T-helper 2 cell treated with Interferon-gamma antibody and Interleukin-4, amounts not matched to agents 100 ng/mL and 5 ng/mL, for 36 hours (primary cell): ENCODE data around the gene TNFAIP8L1. TPM values are rescaled to one million over a fixed set of nuclear protein-coding genes. Genes with fewer than 3 reads are reported as not detected.

ENCODE experiments used
- intact Hi-C: fragments of 100-400 bp; cut with micrococcal nuclease; formaldehyde crosslinking; loops from one replicate; pipeline ENCODE4 v1.15.1; 2023
- total RNA-seq: library from RNA; stranded (reverse); gene quantifications from 2 replicates; pipeline ENCODE4 v1.2.3, GENCODE V29; 2022

TNFAIP8L1 gene
- total RNA-seq, 1 donor from 2014 or later, result 16.5 TPM

GRCh38 chr19:4700693-4700970, 61.3 kb downstream of the TNFAIP8L1 start:
- intact Hi-C loops, result no loop called here

DNA sequence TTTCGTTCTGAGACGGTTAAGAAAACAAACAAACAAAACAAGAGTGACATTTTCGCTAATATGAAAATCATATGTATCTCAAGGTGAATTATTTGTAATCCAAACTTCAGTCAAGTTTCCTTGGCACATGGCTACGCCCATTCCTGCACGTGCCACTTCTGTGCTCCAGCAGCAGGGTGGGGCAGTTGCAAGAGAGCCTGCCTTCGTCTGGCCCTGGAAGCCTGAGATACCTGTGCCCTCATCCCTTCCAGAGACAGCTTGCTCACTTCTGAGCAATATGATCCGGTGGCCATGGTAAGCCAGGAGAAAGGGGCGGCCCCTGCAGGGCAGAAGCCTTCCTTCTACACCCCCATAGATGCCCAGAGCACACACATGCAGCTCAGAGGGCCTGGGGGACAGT, 62.2 kb downstream of the TNFAIP8L1 start:
- intact Hi-C loops, result no loop called here

- intact Hi-C loops, result no loop called here
Measured at GRCh38 chr19:4702764-4703163, 63.4 kb downstream of the TNFAIP8L1 start.

DNA sequence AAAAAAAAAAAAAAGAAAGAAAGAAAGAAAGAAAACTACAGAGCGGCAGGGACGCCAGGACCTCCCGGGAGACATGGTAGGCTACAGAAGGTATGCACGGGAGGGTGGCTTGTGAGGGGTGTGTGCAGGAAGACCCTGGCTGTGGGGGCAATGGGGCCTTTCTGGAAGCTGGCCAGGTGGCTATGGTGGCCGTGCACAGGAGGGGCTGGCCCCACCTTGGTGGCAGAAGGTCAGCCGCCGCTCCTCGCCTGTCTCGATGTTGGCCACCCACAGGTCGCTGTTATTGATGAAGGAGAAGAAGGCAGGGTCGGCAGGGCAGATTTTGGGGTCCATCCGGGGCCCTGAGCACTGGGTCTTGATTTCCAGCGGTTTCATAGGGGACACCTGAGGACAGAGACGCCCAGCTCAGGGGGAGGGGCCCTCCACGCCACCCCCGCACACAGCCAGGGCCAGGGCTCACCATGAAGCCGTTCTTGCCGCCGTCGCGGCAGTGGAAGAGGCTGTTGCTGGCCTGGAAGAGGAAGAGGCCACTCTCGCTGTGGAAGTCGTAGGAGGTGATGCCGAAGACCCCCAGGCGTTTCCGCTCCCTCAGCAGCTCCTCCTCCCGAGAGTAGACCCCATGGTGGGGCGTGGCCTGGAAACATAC, 64.5 kb downstream of the TNFAIP8L1 start:
- intact Hi-C loops, result no loop called here

DNA sequence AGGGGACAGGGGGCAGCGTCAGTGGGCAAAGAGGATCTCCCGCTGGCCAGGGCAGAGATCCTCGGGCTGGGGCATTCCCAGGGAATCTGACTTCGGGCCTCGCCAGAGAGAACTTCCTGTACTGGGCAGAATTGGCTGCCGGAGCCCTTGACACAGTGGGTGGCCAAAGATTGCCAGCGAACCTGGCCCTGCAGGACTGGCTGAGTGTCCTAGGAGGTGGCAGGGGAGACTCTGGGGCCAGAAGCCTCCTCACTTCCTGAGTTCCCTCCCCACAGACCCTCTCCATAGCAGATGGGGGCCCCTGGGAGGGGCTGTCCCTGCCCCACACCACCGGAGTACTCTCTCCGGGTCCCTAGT, 65.0 kb downstream of the TNFAIP8L1 start:
- intact Hi-C loops, result no loop called here

Other genes with a start within 250 kb of the TNFAIP8L1 start
- 60.4 and 63.9 TPM in 2 replicates for gene SH3GL1, start 239.0 kb upstream of the TNFAIP8L1 start, total RNA-seq
- 96.5 and 102 TPM in 2 replicates for gene CHAF1A, start 236.9 kb upstream of the TNFAIP8L1 start, total RNA-seq
- gene UBXN6, start 181.7 kb upstream of the TNFAIP8L1 start, total RNA-seq, result 40.8 and 41.4 TPM in 2 replicates
- gene HDGFL2, start 167.2 kb upstream of the TNFAIP8L1 start, total RNA-seq, result 58.8 and 63.3 TPM in 2 replicates
- not detected in 2 replicates for gene PLIN4, start 121.0 kb upstream of the TNFAIP8L1 start, total RNA-seq
- not detected in 2 replicates for gene PLIN5, start 104.3 kb upstream of the TNFAIP8L1 start, total RNA-seq
- 0.18 and 0.30 TPM in 2 replicates for gene LRG1, start 99.5 kb upstream of the TNFAIP8L1 start, total RNA-seq
- gene SEMA6B, start 79.8 kb upstream of the TNFAIP8L1 start, total RNA-seq, result not detected in 2 replicates
- gene MYDGF, start 30.8 kb downstream of the TNFAIP8L1 start, total RNA-seq, result 77.4 and 80.4 TPM in 2 replicates
- gene DPP9, start 84.3 kb downstream of the TNFAIP8L1 start, total RNA-seq, result 93.9 and 94.7 TPM in 2 replicates
- gene FEM1A, start 152.2 kb downstream of the TNFAIP8L1 start, total RNA-seq, result 13.4 and 13.7 TPM in 2 replicates
- 20.5 and 22.8 TPM in 2 replicates for gene TICAM1, start 192.2 kb downstream of the TNFAIP8L1 start, total RNA-seq
- 33.4 and 38.3 TPM in 2 replicates for gene PLIN3, start 228.2 kb downstream of the TNFAIP8L1 start, total RNA-seq